GM19043 (cell line): Measurements from ENCODE around the gene RFX2.

Experiments
- ATAC-seq: cut with Tn5 transposase; IDR thresholded peaks from one replicate; pipeline ENCODE4 v1.9.1; 2021; ENCODE audit warnings: low read depth; ENCODE audit not compliant: unreplicated experiment

The RFX2 gene

DNA sequence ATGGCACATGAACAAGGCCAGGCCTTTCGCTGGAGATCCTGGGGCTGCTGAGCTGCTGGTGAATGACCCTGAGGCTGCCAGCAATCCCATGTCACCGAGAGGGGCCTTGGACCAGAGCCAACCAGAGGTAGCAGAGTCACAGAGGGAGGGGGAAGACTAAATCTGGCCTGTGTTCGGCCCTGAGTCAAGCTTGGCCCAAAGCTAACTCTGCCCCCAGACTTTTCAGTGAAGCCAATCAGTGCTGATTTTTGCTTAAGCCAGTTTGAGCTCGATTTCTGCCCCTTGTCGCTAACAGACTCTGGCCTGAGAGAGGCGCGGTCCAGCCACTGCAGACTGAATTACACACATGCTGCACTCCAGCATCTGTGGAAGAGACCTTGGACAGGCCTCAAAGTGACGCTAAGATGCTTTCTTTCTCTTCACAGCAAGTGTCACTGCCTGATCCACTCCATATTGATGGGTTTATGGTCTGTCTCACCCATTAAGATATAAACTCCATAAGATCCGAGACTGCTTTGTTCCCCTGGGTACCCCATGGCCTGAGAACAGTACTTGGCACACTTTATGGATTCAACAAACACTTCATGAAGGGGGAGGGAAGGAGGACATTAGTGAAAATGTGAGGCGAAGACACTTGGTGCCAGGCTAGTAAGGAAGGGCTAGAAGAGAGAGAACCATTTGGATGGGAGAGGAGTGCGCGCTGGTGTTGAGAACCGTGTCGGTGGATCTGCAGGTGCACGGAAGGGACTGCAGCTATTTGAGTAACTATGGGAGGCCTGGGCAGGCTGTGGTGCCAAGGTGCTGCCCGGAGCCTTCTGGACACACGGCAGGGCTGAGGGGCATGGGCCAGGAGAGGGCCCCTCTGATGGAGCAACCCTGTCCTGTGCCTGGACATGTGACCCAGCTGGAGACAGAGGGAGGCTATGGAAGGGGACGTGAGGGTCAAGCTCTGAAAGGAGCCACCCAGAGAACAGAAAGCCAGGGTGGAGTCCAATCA, 150.0 kb downstream of the RFX2 start:
- ATAC-seq = no peak

DNA sequence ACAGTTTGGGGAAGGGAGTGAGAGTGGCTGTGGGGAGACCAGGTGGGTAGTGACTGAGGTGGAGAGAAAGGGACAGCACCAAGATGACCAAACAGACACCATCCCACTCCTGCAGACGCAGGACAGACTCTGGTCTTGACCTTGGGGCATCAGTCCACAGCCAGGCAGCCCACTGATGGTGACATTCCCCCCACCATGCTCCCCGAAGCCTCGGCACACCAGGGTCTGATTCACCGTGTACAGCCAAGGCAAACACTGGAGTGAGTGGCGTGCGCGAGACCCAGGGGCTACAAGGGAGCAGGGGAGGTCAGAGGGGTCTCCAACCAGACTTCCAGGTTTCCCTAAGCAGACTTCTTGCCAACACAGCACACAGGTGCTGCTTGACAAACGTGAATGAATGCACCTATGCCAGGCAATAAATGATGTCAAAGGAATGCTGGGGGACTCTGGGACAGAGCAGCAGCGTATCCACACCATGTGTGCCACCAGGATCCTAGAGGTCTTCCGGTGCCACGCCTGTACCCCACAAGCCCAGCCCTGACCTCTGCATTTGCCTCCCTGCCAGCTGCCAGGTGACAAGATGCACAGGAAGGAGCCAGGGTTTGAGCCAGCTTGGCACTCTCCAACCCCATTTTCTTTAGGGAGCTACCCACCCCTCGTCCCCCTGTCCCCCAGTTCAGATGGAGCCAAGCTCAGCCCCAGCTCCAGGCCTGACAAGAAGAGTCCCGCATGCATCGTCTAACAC, 150.9 kb downstream of the RFX2 start:
- ATAC-seq = no peak

DNA sequence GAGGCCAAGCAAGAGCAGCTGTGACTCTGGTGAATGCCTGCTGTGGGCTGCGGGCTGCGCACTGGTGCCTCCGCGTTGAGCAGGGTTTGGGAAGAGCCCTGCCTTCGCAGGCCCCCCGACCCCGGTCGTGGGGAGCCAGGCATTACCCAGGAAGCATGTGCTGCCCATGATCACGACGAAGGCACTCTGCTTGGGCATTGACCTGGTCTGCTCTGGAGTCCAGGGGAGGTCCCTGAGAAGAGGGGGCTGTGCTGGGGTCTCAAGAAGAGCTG, 151.5 kb downstream of the RFX2 start:
- no peak for ATAC-seq

DNA sequence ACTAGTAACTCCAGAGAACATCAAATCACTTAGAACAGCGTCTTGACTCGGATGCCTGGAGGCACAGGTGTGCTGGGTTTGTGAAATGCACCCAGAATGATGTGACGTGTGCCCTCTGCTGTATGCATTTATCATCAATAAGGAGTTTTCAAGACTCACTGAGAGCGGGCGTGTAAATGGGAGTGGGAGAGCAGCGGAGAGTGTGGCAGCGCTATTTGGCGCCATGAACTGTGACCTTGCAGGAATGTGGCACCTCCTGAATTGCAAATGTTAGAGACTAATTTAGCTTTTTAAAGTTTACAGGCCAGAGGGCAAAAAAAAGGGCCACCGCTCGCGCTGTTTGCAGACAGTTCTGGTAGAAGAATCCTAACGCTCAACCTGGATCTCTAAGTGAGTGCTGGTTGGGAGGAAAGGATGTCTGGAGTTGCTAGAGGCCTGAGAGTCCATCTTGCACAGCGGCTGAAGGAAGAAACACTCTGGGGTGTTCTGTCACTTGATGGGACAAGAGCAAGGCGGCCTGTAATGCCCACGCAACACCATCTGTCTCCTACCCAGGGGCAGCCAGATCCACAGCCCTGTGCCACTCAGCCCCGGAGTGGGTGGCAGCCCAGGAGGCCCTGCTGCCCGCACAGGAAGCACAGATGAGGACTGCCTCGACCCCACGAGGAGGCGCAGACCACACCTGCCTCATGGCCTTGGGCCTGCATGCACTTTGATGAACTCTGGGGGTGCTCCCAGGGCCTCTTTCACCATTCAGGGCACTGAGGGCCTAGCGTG, 152.0 kb downstream of the RFX2 start:
- no peak for ATAC-seq

DNA sequence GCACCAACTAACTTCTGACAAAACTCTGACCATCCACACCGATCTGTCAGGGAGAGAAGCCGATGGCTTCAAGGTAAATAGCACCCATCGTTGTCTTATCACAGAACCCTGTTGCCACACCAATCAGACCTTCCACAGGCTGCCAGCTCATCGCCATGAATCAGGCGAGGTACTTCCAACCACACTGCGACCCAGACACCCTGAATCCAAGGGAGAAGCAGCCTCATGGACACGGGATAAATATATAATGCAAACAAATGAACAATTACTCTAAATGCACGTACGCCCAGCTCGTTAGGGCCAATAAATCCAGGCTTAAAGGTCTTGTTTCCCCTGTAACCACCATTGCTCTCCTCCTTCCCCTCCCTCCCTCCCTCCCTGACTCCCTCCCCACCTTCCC, 153.1 kb downstream of the RFX2 start:
- ATAC-seq = no peak

DNA sequence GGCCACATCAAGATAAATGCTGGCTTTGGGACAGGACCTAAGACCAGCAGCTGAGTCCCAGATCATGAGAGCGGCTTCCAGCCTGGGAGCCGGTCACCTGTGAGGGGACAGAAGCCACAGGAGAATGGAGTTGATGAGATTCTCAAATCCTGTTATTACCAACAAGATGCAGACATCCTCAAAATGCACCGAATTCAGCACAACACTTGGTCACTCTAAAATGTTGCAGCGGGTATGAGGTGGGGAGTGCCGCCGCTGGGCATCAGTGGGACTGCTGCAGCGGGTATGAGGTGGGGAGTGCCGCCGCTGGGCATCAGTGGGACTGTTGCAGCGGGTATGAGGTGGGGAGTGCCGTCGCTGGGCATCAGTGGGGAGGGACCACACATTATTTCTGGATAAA, 153.6 kb downstream of the RFX2 start:
- ATAC-seq = no peak

DNA sequence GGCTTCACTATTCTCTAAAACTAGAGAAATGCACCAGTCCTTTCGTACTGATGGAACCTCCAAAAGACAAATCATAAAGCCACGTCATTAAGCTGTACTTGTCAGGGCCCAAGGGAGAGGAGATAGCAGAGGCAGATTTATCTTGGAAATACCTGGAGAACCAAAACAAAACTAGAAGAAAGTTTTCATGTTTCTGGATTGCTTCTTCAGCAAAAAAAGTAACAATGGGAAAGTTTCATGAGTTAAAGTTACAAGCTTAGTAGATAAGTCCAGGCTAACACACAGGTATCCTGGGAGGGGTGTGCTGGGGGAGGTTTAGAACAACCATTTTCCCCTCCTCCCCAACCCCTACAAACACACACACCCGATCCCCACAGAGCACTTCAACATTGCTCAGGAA, 154.0 kb downstream of the RFX2 start:
- no peak for ATAC-seq

DNA sequence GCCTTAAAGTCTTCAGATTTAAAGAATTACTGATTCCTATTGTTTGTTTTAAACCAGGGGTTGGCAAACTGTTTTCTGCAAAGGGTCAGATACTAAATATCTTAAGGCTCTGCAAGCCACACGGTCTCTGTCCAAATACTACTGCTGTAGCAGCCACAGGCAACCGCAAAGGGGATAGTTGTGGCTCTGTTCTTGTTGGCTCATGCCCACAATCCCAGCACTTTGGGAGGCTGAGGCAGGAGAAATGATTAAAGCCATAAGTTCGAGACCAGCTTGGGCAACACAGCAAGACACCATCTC, 154.7 kb downstream of the RFX2 start:
- ATAC-seq = no peak

DNA sequence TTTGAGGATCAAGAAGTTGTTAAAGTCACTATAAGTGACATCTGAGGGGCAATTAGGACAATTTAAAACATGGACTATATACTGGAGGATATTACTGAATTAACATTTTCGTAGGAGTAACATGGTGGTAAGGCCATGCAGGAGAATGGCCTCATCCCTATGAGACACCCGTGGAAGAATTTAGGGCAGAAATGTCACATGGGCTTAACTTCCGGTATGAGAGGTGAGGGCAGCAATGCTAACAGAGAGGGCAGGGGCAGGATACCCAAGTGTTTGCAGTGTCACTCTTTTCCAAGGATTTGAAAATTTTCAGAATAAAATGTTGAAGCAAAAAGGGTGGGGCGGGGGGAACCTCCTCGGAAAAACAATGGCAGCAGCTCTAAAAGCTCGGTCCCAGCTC, 156.0 kb downstream of the RFX2 start:
- no peak for ATAC-seq

DNA sequence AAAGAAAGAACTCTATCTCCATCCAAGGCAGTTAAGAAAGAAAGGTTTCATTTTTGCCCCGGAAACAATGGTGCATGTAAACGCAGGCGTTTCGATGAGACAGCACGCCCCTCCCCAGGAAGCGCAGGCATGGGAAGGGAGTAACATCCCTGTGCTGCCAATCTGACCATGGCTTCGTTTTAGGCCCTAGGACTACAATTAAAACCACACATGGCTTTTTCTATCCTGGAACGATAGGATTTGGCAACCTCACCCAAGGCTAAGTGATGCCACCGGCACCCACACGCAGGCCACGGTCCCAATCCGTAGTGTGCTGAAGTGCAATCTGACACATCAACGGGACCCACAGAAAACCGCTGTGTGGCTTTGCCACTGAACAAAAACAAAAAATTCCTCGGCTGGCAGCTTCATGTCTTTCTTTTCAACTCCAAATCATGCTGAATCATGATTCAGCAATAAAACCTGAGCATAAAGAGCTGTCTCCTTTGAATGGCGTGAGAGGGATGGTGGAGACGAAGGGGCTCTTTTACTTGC, 156.6 kb downstream of the RFX2 start:
- ATAC-seq = no peak

DNA sequence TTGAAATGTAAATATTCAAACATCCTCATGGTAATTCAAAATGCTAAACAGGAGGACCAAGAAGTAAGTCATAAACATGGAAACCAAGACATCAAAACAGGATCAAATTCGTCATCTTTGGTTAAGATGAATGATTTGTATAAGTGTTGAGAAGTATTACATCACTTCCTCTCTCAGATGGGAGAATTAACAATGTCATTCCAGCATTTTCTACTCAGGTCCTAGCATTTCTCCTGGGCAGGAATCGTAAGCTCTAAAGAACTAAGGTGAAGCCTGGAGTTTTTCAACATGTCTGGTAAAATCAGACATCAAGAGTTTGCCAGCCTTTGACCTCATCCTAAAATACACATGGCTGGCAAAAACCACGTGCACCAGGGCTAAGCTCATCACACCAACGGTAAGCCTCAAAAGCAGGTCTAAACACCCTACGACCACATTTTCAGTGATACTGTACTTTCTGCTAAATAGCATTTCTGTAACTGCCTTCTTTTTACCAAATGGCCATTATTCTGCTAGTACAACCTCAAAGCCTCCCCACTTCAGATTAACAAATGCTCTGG, 157.2 kb downstream of the RFX2 start:
- ATAC-seq = no peak

DNA sequence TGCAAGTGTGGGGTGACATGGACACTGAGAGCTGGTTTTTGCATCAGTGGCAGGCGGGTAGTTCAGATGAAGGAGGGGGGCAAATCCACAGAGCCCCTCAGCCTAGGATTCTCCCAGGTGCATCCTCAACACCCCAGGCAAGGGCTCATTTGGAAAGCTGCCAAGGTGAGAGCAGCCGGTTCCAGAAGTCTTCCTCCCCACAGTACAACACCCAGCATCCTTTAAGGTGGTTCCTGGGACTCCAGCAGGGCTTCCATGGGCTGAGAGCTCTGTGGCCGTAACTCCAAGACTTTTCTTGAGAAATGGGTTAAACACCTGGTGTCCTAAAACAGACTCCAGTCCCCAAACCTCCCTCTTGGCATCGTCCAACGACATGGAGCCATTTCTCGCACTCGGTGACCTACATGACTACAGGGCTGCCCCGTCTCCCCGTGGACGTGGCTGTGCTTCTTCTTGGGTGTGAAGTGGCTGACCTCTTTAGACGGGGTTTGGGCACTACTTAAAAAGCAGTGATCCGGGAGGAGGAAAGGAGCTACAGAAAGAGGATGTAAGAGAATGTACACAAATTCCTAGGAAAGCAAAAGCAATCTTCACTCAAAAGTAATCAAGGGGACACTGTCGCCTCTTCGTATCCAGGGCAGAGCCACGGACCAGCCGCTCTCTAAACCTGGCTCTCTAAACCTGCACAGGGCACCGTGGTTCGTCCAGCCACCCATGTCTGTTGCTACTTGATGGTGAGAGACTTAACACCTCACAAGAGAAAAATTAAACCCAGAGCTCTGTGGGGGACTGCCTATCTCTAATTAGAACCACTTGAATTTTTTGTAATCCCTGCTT, 157.9 kb downstream of the RFX2 start:
- ATAC-seq = no peak

DNA sequence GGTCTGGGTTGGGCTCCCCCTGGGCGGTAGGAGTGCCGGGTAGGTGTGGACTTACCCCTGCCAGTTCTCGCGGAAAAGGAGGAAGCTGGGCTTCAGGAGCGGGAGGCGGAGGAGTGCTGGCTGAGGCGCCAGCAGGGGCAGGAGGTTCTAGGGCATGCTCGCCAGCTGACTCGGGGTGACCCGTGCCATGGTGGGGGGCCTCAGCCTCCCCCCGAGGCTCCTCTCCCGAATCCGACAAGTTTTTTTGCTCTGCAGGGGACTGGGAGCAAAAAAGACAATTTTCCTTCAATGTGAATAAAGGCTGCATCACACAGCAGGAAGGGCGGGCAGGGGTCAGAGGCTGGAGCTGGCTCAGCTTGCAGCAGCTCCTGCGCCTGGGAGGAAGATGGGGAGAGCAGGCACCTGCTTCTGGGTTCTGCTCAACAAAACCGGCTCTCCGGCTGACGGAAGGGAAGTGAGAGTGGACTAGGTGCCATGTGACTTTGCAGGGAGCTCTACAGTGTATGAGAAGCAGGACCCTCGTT, 158.9 kb downstream of the RFX2 start:
- no peak for ATAC-seq

DNA sequence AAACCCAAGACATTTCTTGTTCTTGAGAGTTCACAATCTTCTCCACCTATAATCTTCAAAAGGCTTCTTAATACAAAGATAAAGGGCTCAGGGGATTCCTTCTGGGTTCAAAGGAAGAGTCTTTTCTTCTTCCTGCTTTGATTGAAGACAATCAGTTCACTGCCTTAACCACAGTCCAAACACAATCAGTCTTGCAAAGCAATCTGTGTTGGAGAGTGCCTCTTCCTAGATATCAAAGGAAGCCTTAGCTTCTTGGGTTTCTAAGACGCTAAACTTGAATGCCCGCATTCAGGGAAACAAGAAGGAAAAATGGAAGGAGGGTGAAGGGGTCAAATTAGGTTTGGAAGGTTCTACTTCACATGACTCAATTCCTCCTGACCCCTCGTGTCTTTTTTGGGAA, 159.6 kb downstream of the RFX2 start:
- ATAC-seq = no peak

DNA sequence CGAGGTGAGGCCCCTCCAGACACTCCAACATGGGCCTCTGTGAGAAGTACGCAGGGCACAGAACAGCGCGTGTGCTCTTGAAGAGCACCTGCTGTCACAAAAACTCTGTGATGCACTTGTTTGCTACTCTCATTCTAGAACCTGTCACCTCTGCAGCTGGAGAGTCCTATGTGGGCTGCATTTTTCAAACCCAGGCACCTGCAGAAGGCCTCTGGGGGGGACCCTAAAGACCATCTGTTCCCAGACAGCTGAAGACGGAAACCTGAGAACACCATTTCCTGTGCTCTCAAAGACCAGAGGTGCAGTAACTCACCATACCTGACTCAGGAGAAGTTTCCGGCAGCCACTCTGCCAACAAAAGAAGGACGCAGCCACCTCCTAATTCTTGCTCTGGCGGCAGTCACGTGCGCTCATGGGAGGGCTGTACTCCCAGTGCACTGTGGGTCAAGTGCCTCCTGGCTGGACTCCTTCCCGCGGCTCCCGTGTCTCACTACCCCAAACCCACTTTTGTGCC, 160.5 kb downstream of the RFX2 start:
- ATAC-seq = no peak

DNA sequence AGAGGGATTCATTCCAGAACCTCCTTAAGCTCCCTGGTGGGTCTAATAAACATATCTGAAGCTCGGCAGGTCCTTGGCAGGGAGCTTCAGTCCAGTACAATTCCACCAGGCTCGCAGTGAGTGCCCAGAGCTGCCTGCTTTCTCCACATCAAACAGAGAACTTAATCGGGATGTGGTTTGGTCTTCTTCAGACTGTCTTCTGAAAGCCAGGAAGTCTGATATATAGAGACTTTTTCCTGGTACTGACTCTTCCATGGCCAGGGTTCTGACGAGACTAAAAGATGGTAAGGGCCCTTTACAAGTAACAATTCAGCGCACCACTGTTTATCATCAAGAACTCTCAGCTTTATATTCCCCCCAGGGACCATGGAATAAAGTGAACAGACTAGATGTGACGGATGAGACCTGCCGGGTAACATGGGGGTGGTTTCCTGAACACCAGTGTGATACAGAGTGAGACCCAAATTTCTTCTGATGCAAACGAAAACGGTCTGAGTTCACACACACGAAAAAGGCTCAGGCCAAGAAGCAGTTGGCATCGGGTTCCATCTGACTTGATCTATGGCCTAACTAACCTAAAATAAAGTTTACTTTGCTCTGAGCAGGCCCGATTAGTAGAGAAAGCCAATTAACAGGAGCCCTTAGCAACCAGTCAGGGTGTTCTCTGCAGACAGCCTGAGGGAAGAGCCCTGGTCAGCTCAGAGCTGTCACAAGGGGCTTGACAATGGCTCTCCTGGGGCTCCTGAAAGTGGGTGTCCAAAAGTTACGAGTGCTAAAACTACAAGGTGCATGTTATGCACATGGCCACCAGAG, 161.3 kb downstream of the RFX2 start:
- no peak for ATAC-seq

DNA sequence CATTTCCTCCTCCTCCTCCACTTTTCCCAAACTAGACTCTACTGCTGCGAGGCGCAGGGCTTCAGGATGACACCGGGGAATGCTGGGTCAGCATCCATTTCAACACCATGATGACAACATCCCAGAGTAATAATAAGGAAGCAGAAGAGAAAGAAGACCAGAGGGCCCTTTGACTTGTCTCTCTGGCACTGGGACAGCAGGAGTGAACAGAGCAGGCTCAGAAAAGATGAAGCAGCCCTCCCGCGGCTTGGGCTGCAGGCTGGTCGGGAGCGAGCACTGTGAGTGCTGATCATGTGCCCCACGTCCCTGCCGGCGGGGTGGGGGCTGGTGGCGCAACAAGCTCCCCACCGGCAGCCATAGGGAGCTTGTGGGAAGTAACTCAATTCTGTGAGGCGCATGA, 162.9 kb downstream of the RFX2 start:
- ATAC-seq = no peak

DNA sequence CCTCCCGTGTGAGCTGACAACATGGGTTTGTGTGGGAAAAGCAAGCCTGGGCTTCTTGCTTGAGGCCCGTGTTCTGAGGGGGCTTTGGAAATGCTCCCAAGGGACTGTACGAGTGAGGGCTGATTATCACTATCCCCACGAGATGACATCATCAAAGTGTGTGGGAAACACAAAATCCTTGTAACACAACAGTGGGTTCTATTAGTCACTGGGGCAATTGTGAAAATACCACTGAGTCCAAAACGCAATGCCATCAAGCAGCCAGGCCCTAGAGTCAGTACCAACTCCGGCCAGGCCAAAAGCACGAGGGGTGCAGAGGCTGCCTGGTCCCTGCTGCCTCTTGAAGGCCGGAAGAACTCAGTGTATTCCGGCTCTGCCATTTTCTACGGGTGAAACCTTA, 166.7 kb downstream of the RFX2 start:
- ATAC-seq = no peak
